ENCODE measurements around the gene EVI5.

DNA sequence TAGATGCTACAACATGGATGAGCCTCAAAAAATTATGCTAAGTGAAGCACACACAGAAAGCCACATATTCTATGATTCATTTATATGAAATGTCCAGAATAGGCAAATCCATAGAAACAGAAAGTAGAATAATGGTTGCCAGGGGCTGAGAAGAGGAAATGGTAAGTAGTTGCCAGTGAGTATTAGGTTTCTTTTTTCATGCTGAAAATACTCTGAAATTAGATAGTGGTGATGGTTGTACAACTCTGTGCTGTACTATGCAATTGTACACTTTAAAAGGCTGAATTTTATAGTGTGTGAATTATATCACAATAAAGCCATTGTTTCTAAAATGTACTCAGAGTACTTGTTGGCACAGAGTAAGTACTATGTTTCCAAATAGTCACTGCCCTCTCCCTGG lies 282.7 kb downstream of the EVI5 start:
- TF ChIP-seq NFRKB (IDR thresholded peaks at IDR 0.05) (no peak), LEF1 (IDR thresholded peaks at IDR 0.05; ENCODE audit: borderline replicate concordance) (no peak), TARDBP (IDR thresholded peaks at IDR 0.05) (no peak), HDGF (IDR thresholded peaks at IDR 0.05; ENCODE audit: borderline replicate concordance) (no peak), SP1 (IDR thresholded peaks at IDR 0.05) (no peak), FOXM1 (IDR thresholded peaks at IDR 0.05; ENCODE audit: borderline replicate concordance) (no peak), SUZ12 (IDR thresholded peaks at IDR 0.05) (no peak), BHLHE40 (IDR thresholded peaks at IDR 0.05; ENCODE audit: borderline replicate concordance) (no peak), ELF4 (IDR thresholded peaks at IDR 0.05) (no peak), FOXA1 (IDR thresholded peaks at IDR 0.05) (no peak), ARNT (IDR thresholded peaks at IDR 0.05) (no peak)

All from HEK293T (cell line).